GM18508 (cell line): ENCODE measurements around the gene MYL7.

Experiments
- ATAC-seq: cut with Tn5 transposase; IDR thresholded peaks from one replicate; pipeline ENCODE4 v1.9.1; 2021; ENCODE audit warnings: moderate number of reproducible peaks; ENCODE audit not compliant: insufficient read depth, unreplicated experiment

The MYL7 gene

GRCh38 chr7:44103923-44104859 lies 36.9 kb downstream of the MYL7 start, which contains the start of gene AEBP1:
AEBP1 (plus strand) TSS chr7:44104345; CDS start chr7:44104666, 321 bp downstream.
- no peak for ATAC-seq

- ATAC-seq: no peak
Measured at GRCh38 chr7:44103566-44103922, 37.6 kb downstream of the MYL7 start.

- no peak for ATAC-seq
Measured at GRCh38 chr7:44102846-44103565, 38.1 kb downstream of the MYL7 start.

- ATAC-seq: no peak
Measured at GRCh38 chr7:44101966-44102845, 38.9 kb downstream of the MYL7 start.

GRCh38 chr7:44101303-44101965 lies 39.7 kb downstream of the MYL7 start:
- ATAC-seq: no peak

GRCh38 chr7:44100458-44101302 lies 40.5 kb downstream of the MYL7 start:
- ATAC-seq: no peak

GRCh38 chr7:44099669-44100068 lies 41.5 kb downstream of the MYL7 start:
- ATAC-seq: no peak

GRCh38 chr7:44098092-44099068 lies 42.8 kb downstream of the MYL7 start:
- ATAC-seq: no peak

- ATAC-seq: no peak
Measured at GRCh38 chr7:44097064-44097932, 43.8 kb downstream of the MYL7 start.

GRCh38 chr7:44096326-44096881 lies 44.7 kb downstream of the MYL7 start:
- ATAC-seq: no peak

GRCh38 chr7:44095781-44096180 lies 45.4 kb downstream of the MYL7 start:
- ATAC-seq: no peak

- no peak for ATAC-seq
Measured at GRCh38 chr7:44094883-44095592, 46.1 kb downstream of the MYL7 start.

GRCh38 chr7:44094365-44094764 lies 46.8 kb downstream of the MYL7 start:
- no peak for ATAC-seq

GRCh38 chr7:44093102-44093641 lies 48.0 kb downstream of the MYL7 start:
- no peak for ATAC-seq
